GM19455 (cell line): ENCODE results near the gene THSD8.
"Not testable (repeated sequence)": the region's sequence is repeated elsewhere in the genome, so short reads cannot be mapped to it uniquely, and the experiment has no call there.

Experiments used
- ATAC-seq: cut with Tn5 transposase; IDR thresholded peaks from one replicate; pipeline ENCODE4 v1.9.1; 2021; ENCODE audit not compliant: unreplicated experiment

Gene THSD8

GRCh38 chr19:12792051-12792852, 9.6 kb upstream of the THSD8 start:
- ATAC-seq, result no peak

- no peak for ATAC-seq
Observed at GRCh38 chr19:12792853-12793289, 9.0 kb upstream of the THSD8 start.

- ATAC-seq, result peak; percentile 29
Observed at GRCh38 chr19:12793290-12794195, 8.3 kb upstream of the THSD8 start.

GRCh38 chr19:12794196-12794941, 7.5 kb upstream of the THSD8 start:
- ATAC-seq, result no peak

- no peak for ATAC-seq
Observed at GRCh38 chr19:12794971-12795381, 6.9 kb upstream of the THSD8 start.

GRCh38 chr19:12796146-12797071, 5.5 kb upstream of the THSD8 start:
- ATAC-seq, result no peak

- ATAC-seq, result no peak
Observed at GRCh38 chr19:12797141-12797587, 4.7 kb upstream of the THSD8 start.

GRCh38 chr19:12797607-12798006, 4.3 kb upstream of the THSD8 start:
- ATAC-seq, result not testable (repeated sequence)

GRCh38 chr19:12799742-12800465, 2.0 kb upstream of the THSD8 start:
- no peak for ATAC-seq

- no peak for ATAC-seq
Observed at GRCh38 chr19:12800466-12800770, 1.5 kb upstream of the THSD8 start.

GRCh38 chr19:12800923-12801465, 875 bp upstream of the THSD8 start:
- no peak for ATAC-seq

- no peak for ATAC-seq
Observed at GRCh38 chr19:12802267-12803106, 618 bp downstream of the THSD8 start.

GRCh38 chr19:12804051-12804450, 2.2 kb downstream of the THSD8 start:
- ATAC-seq, result no peak

- ATAC-seq, result no peak
Observed at GRCh38 chr19:12806242-12807081, 4.6 kb downstream of the THSD8 start, which contains the start of gene RNASEH2A. Gene RNASEH2A (plus strand): TSS chr19:12806584. CDS start chr19:12806674, 90 bp downstream.

GRCh38 chr19:12815088-12815487, 13.2 kb downstream of the THSD8 start:
- ATAC-seq, result no peak

GRCh38 chr19:12817188-12817587, 15.3 kb downstream of the THSD8 start:
- not testable (repeated sequence) for ATAC-seq

GRCh38 chr19:12817810-12818209, 15.9 kb downstream of the THSD8 start:
- ATAC-seq, result not testable (repeated sequence)
